GM19468 (cell line): ENCODE measurements around the gene MIF.
"Not testable (repeated sequence)": the region's sequence is repeated elsewhere in the genome, so short reads cannot be mapped to it uniquely, and the experiment has no call there.

Source experiments
- ATAC-seq: cut with Tn5 transposase; IDR thresholded peaks from one replicate; pipeline ENCODE4 v1.9.1; 2021; ENCODE audit warnings: mild to moderate bottlenecking, moderate library complexity, moderate number of reproducible peaks; ENCODE audit not compliant: unreplicated experiment; ENCODE audit errors: extremely low read depth

MIF gene

DNA sequence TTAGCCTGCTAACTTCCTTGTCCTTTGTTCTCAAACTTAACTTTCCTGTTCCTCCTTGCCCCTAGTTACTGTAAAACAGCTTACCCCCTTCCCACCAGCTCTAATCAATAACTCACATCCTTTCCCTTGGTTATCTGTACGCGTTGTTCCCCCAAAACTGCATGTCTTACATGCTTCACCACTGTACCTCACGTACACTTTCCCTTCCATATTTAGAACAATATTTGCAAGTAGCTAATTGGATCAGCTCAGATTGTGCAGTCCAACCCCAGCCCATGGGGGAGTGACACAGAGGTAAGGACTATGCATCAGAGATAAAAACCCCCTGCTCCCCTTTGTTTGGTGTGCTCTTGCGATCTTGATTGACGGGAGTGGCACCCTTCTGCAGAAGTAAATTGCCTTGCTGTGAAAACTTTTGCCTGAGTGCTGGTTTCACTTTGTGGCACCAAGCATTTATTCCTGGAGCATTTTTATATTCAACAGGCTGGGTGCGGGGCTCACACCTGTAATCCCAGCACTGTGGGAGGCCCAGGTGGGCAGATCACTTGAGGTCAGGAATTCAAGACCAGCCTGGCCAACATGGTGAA is 30.9 kb downstream of the MIF start:
- no peak for ATAC-seq

DNA sequence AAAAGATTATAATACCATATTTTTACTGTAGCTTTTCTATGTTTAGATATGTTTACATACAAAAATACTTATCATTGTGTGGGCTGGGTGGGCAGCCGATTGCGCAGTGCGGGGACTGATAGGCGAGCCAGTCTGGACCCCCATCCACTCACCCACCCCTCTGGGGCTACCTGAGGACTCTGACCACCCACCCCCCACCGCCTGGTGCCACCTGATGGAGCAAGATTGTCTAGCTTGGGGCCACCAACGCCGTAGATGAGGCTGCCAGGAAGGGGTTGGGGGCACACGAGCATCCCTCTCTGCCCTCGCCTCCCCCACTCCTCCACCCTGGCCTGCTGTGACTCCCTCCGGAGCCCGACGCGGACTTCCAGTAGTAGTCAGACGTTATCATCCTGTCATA is 32.4 kb downstream of the MIF start:
- no peak for ATAC-seq

DNA sequence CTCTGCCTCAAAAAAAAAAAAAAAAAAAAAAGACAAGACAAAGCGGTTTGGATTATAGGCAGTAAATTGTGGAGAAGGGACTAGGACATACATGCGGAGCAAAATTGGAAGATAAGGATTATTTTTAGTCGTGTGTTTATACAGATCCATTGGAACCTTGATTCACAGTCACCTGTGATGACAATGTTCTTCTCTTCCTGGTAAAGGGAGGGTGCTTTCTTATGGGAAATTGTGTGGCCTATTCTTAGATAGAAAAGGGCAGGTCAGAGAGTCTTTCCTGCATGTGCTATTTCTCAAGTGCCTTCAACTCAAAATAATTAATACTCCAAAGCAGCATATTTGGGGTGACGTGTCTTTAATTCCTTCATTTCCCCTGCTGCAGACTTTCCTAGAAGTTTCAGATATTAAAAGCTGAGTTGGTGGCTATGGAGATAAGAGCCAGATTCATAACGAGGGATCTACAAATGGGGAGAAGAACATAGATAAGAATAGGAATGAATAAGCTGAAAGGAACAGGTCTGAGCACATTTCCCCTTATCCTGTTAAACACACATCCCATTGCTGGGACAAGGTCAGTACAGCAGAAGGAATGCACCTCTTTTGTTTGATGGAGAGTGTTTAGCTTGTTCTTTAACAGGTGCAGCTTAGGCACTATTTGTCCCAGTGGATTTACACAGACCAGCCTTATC is 44.3 kb downstream of the MIF start:
- no peak for ATAC-seq

DNA sequence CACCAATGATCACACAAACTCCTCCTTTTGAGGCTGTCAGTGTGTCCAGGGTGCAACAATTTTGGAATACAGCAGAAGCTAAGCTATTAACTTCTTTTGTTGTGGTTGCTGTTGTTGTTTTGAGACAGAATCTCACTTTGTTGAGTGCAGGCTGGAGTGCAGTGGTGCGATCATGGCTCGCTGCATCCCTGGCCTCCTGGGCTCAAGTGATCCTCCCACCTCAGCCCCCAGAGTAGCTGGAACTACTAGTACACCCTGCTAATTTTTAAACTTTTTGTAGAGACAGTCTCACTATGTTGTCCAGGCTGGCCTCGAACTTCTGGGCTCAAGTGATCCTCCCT is 44.8 kb downstream of the MIF start:
- ATAC-seq = no peak

DNA sequence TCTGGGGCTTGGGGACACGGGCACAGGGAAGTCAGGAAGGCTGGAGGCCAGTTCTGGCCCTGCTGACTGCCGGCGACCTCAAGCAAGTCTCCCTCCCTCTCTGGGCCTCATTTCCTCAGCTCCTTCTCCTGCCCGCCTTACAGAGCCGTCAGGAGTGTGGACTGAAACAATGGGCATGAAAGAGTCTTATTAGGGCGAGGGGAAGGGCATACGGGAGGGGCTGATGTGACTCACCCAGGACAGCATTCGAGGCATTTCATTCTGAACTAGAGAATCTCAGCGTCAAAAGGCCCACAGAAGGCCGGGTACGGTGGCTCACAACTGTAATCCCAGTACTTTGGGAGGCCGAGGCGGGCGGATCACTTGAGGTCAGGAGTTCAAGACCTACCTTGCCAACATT is 46.0 kb downstream of the MIF start:
- not testable (repeated sequence) for ATAC-seq
